ENCODE measurements around the gene PRKD1.

Gene PRKD1

DNA sequence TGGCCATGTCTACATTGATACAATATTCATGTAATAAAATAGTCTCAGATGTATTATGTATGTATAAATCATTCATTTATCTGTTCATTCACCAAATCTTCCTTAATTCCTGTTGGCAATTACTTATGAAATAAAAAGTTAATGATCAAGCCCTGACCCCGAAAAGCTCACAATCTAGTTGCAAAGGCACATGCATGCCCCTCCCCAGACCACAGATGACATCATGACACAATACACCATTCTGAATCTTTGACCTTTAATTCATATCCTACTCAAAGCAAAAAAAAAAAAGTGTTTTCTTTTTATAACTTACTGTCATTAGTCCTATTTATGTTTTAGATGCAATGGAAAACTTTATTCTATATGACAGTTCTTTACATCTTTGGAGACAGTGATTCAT lies 346.9 kb downstream of the PRKD1 start:
- DNase-seq = no peak

DNA sequence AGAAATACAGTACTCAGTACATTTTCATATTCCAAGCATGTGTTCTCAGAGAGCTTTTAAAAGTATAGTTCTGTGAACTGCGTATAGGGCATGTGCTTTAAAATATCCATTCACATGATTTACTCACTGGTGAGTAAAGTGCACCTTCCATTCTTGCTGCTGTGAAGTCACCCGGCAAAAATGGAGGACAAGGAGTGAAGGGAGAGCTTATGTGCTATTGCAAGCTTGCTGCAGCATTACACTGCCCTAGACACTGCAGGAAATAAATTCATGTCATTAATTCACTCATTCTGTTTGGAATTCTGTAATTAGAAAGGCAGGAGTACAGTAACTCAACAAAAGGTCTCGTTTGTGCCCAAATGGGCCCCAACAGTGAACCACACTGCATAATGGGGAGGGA lies 347.8 kb downstream of the PRKD1 start:
- no peak for DNase-seq

DNA sequence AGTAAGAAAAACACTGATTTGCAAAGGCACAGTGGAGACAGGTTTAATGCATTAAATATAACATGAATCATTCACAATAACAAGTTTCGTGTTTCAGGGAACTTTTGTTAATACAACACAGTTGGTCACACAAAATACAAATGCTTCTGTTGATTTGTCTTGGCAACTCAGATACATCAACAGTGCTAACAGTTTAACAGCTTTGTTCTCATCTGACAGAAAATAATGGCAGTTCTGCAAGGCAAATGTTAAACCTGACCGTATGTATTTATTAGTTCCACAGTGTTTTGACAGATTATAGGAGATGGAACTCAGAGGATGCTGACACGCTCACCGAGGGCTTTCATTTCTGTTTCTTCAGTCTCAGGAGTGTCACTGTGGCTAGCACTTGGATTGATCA lies 350.7 kb downstream of the PRKD1 start:
- DNase-seq = no peak

DNA sequence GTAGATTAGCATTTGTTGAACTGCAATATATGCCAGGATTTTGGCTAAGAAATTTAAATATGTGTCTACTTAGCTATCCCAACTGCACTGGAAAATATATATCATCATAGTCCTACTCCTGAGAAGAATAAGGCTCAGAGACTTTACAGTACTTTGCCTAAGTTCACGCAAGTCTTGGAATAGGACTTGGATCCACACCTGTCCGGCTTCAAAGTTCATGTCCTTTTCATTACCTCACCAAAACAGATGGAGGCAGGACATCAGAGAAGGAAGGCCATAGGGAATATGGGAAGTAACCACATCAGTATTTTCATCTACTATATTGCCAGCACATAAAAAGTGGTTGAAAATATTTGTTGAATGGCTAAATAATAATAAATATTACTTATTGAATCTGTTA lies 358.5 kb downstream of the PRKD1 start:
- DNase-seq = no peak

DNA sequence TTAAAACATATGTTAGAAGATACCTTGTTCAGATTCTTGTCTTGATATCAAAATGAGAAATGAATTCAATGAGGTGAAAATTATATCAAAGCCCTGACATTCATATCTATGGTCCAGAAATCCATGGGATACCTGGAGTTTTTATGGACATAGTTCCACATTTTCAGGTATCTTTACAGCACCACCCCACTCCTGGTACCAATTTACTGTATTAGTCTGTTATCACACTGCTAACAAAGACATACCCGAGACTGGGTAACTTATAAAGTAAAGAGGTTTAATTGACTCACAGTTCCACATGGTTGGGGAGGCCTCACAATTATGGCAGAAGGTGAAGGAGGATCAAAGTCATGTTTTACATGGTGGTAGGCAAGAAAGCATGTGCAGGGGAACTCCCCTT lies 361.5 kb downstream of the PRKD1 start:
- DNase-seq = no peak

DNA sequence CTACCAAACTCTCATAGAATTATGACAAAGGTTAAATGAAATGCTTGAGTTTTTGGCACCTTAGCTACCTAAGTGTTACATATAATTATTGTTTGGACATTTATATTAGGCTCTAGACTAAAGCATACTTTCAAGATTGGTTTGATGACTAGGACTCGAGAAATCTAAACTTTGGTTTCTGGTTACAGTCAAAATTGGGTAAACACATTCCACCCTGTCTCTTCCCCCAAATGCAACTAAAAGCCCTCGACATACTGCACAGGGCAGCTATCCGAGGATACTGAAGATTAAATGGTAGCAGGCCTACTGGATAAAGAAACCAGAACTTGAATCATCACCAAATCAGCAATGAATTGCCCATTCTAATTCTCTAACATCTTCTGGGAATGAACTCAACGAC lies 369.1 kb downstream of the PRKD1 start:
- no peak for DNase-seq

DNA sequence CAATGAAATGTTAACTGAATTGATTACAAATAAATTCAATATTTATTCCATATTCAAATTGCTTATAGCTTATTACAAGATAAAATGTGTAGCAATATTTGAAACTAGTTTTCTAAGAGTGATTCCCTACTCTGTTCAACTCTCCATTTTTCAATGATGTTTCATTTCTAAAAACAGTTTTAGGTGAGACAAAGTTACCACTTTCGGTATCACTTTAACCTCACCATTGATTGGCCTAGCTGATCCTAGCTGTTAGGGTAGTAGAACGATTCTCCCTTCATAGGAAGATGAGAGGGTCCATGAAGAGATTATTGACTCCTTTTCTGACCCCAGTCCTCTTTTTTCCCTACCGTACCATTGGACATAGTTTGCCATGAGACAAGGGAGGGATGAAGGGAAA lies 373.3 kb downstream of the PRKD1 start:
- no peak for DNase-seq

DNA sequence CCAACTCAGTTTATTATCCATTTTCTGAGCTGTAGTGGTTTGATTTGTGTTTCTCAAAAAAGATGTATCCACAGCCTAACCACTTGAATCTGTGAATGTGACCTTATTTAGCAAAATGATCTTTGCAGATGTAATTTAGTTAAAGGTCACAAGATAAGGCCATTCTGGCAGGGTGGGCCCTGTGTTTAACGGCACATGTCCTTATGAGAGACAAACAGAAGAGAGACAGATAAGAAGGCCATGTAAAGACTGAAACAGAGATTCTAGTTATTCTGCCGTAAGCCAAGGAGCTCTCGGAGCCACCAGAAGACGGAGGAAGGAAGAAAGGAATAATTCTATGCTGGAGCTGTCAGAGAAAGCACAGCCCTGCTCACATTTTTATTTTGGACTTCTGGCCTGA lies 374.2 kb downstream of the PRKD1 start:
- DNase-seq = no peak

DNA sequence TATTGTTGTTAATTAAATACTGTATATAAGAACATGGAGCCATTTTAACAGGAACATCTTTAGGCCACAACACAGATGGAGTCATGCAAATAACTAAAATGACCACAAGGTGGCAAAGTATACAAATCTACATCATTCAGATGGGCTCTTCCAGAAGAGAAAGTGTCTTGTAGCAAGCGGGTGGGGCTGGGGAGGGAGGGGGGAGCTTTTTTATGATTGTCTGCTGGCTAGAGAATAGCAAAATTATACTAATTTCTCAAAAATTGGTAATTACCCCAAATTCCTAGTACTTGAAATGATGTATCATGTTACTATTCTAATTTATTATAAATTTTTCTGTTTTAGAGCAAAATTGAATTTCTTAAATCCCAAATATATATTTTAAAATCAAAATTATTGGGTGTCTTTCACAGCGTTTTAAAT lies 378.7 kb downstream of the PRKD1 start:
- peak; percentile 84 for DNase-seq

DNA sequence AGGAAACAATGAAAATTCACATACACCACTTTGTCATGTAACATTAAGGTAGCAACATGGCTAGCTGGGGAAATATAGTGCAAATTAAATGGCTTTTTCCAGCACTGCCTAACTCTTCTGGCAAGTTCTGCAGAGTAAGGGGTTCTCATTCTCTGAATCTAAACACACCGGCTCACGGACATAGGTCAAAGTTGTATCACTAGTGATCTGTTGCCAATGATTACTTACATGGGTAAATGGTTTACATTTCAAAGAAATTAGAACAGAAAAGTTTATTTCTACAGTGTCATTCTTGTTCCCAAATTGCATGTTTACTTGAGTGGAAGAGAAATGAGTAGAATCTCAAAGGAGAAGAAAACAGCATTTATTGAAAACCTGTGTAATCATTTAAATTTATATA lies 381.9 kb downstream of the PRKD1 start:
- DNase-seq = no peak

DNA sequence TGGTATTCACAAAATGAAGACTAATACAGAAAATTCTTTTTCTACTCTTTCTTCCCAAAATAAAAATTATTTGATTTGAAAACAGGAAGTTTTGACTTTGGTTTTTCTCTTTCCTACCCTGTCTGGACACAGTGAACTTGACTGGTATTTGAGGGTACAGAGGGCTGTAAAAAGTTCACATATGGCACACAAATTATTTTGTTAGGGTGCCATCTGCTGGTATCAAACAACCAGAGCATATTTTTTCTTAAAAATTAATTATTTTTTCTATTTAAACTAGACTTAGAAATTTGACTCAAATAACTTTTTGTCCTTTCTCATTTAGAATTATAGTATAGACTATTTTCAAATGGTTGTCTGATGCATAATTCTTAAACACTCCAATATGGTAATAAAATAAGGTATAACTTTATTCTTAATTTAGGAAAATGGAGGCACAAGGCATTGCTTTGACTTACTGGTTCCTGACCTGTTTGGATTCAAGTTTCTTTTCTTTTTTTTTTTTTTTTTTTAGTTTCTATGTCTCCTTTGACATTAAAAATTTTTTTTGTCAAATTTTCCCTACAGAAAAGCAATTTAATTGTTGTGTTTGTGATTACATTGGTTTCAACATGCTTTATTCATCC lies 390.6 kb downstream of the PRKD1 start:
- no peak for DNase-seq

DNA sequence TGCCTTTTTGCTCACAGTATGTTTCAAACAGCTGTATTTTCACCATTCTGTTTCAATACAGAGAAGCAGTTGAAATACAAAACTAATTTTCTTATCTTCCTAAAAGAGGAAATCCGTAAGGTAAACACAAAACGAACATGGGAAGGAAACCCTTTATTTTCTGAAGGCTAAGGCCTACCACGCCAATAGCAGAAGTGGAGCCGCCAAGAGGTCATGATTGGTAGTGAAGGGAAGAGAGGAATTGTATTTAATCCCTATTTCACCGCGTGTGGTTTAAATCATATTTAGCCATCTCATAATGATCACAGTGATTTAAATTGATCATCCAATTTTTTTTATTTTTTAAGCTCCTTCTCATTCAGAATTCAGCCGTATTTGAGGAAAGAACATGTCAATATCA lies 398.2 kb downstream of the PRKD1 start:
- no peak for DNase-seq

DNA sequence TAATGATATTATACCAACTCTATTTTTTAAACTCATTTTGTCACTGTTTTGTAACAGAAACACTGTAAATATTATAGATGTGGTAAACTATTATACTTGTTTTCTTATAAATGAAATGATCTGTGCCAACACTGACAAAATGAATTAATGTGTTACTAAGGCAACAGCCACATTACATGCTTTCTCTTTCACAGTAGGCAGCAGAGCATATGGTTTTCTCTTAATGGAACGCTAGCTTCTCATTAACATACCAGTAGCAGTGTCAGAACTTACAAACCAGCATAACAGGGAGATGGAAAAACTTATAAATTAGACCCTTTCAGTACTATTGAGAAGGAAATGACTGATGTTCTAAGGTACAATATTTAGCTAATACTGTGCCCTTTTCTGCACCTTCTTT lies 398.8 kb downstream of the PRKD1 start:
- no peak for DNase-seq

DNA sequence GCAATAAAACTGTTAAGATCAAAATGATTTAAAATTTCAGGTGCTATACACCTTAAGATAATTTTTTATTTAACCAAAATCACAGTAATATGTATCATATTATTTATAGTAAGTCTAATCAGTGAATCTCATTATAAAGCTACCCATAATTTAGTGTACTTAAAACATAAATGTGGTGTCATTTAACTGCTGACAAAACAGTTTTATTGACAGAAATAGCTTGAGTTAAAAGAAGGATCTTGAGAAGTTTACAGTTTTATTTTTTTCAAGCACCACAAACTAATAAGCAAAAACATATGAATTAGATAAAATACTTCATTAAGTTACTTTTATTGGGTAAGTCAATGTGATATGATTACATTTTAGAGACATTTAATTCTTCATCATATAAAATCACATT lies 400.4 kb downstream of the PRKD1 start:
- DNase-seq = no peak

All from SHP77 treated with DMSO at 0.1 percent for 48 hours (cell line).